Esophagus squamous epithelium (tissue), 4 donors: ENCODE data around the gene TMEM127.

Experiments used
- CTCF ChIP-seq, 6 experiments: fragments of 450-650 bp in 4 of 6; fragments of 200-600 bp in 2 of 6; sonication (generic) in 2 of 6; IDR thresholded peaks; one replicate each; pipeline ENCODE4 v1.5.1; 2016 to 2019; ENCODE audit warnings: antibody characterized with exemption in 6 of 6, mild to moderate bottlenecking in 4 of 6, moderate library complexity in 4 of 6
- POLR2A ChIP-seq, 4 donors: fragments of 450-650 bp; IDR thresholded peaks; one replicate each; pipeline ENCODE4 v1.6.1; 2017; ENCODE audit warnings: antibody characterized with exemption in 4 of 4, mild to moderate bottlenecking in 4 of 4, moderate library complexity in 3 of 4

GRCh38 chr2:96239091-96239490 is 26.7 kb downstream of the TMEM127 start:
- TF ChIP-seq CTCF (IDR thresholded peaks at IDR 0.05) (no peak), POLR2A (IDR thresholded peaks at IDR 0.05) (no peak)
